VCaP (cell line): ENCODE results near the gene XPR1.

ENCODE experiments used
- H3K27ac ChIP-seq: fragments of 450-650 bp; 2 replicates; pipeline ENCODE4 v1.5.1; 2017
- TF ChIP-seq, protein P1 (sequence below): fragments of 450-650 bp; conservative IDR thresholded peaks from 2 replicates; pipeline ENCODE4 v1.5.1; 2017; ENCODE audit warnings: mild to moderate bottlenecking, moderate library complexity

Gene XPR1

DNA sequence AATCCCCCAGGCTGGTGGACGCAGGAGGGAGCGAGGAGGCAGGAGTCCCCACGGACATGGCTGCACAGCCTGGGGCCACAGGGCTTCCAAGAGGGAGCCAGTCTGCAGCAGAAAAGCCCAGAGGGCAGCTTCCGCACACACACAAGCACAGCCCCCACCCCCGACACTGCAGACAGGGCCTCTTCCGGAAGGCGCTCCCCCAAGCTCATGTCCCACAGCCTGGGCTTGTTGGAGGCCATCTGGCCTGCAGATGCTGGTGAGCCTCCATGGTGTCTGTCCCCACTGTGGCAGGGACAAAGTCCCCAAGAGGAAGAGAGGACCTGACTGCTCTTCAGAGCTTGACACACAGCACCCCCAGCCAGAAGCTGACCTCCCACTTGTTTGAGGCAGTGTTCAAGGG, 267.4 kb downstream of the XPR1 start:
- peak overlapping the region; percentile 74; the same call in 1 of the 2 replicates for H3K27ac ChIP-seq
- TF ChIP-seq, protein P1, sequence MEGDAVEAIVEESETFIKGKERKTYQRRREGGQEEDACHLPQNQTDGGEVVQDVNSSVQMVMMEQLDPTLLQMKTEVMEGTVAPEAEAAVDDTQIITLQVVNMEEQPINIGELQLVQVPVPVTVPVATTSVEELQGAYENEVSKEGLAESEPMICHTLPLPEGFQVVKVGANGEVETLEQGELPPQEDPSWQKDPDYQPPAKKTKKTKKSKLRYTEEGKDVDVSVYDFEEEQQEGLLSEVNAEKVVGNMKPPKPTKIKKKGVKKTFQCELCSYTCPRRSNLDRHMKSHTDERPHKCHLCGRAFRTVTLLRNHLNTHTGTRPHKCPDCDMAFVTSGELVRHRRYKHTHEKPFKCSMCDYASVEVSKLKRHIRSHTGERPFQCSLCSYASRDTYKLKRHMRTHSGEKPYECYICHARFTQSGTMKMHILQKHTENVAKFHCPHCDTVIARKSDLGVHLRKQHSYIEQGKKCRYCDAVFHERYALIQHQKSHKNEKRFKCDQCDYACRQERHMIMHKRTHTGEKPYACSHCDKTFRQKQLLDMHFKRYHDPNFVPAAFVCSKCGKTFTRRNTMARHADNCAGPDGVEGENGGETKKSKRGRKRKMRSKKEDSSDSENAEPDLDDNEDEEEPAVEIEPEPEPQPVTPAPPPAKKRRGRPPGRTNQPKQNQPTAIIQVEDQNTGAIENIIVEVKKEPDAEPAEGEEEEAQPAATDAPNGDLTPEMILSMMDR, result no peak

DNA sequence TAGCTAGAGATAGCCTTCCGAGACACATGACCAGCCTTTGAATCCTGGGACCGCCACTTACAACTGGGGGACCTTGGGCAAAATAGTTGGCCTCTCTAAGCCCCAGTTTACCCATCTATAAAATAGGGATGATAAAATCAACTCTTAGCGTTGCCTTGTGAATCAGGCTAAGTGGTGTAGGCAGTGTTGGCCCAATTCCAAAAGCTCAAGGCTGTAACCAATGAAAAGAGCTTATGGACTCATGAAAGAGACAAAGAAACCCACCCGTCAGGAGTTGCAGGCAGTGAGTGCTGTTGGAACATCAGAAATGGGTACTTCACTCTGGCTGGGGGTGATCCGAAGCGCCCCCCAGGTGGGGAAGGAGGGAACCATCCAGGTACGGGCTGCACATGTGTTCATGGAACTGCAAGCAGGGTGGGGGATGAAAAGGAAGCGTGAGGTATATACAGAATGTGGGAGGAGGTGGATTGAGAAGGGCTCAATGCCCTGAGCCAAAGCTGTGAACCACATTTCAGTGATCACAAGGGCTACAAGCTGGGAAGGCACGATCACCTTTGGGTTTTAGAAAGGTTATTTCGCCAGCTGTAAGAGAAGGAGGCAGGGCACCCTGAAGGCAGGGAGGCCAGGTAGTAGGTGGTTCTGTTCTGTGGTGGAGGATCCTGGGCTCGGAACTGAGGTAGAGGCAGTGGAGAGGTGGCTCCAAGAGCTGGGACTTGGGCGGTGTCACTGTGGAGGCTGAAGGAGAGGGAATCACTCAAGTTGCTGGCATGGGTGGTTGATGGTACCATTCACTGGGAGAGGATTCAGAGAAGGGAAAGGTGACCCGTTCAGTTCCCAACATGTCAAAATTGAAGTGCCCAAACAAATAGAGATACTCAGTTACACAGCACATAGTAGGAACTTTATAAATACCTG, 269.5 kb downstream of the XPR1 start:
- no peak overlapping the region for H3K27ac ChIP-seq
- TF ChIP-seq, protein P1, result no peak

DNA sequence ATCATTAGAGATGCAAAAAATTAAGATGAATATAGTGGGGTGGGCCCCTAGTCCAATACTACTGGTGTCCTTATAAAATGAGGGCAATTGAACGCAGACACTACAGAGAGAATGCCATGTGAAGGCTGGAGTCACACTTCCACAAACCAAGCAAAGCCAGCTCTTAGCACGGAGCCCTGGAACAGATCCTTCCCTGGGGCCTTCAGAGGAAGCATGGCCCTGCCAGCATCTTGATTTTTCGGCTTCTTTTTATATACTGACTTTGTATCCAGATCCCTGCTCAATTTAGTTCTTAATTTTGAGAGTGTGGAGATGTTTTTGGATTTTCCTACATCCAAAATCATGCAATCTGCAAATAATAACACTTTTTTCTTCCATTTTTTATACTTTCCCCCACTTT, 270.7 kb downstream of the XPR1 start:
- H3K27ac ChIP-seq, result no peak overlapping the region
- TF ChIP-seq, protein P1, result no peak

DNA sequence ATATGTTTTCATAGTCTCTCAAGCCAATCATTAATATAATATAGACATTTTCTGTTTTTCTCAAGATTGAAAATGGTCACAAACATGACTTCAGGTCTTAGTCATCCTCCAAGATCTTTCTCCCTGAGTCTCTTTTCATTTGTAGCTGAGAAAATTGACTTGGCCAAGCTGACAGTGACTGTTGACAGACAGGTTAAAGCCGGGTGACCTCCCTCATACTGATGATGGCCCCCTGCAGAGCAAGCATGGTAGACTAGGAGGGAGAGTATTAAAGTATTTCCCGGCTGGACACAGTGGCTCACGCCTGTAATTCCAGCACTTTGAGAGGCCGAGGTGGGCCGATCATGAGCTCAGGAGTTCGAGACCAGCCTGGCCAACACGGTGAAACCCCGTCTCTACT, 274.1 kb downstream of the XPR1 start:
- no peak overlapping the region for H3K27ac ChIP-seq
- TF ChIP-seq, protein P1, result no peak

DNA sequence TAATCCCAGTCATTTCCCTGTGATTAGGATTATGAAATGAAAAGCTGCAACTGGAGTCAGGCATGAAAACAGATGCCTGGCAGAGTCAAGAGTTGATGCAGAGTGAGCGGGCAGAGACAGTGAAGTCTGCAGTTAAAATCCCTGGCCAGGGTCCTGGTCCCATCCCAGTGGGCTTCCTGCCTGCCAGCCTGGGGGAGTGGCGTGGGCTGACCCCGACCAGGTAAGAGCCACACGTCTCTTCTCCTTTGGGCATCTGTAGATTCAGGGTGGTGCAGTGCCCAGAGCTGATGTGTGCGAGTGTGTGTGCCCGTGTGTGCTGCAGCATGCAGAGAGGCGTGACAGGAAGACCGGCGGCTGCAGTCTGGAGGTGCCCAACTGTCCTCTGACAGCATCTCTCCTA, 274.7 kb downstream of the XPR1 start:
- TF ChIP-seq, protein P1, result no peak
- H3K27ac ChIP-seq, result no peak overlapping the region

DNA sequence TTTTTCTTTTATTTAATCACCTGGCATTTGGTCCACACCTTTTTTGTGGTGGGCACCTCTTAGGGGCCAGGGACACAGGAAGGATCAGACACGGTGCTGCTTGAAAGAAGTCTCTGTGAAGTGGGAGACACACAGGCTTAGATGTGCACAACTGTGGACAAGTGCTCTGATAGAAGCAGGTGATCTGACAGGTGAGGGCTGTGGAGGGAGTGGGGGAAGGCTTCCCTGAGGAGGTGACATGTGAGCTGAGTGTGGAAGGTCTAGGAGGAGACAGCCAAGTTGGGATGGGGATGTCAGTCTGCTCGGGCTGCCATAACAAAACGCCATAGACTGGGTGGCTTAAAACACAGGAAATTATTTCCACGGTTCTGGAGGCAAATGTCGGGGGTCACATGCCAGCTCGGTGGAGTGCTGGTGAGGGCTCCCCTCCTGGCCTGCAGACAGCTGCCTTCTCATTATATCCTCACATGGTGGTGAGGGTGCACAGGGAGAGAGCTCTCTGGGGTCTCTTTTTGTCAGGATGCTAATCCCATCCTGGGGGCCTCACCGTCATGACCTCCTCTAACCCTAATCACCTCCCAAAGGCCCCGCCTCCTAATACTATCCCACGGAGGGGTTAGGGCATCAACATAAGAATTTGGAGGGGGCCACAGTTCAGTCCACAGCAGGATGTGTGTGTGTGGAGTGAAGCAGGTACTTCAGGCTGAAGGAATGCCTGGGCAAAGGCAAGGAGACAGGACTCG, 275.7 kb downstream of the XPR1 start:
- TF ChIP-seq, protein P1, result no peak
- no peak overlapping the region for H3K27ac ChIP-seq

DNA sequence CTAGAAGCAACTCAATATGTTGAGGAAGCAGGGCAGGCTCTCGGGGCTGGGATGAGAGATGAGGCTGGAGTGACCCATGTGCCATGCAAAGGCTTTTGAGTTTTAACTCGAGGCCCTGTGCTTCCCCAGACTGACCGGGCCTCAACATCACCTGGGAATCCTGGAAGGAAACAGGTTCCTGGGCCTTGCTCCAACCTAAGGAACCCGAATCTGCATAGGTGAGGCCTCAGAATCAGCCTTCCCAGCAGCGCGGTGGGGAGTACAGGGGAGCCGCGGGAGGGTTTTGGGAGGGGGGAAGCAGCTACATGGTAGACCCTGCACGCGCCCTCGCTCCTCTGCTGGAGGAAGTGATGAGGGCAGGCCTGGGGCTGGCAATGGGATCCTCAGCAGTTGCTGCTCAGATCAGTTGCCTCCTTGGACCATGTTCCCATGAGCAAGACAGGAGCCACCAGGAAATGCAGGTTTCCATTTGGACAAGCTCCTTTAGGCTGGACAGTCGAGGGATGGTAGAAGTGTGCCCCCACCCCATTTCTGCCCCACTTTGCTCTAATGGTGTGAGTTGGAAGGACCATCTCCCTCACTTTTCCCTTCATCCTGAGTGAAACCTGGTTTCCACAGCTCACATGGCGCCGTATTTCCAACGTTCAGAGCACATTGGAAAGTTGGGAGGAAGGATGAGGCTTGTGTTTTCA, 276.4 kb downstream of the XPR1 start:
- TF ChIP-seq, protein P1, result no peak
- H3K27ac ChIP-seq, result no peak overlapping the region
